NCI-H748 (cell line): Measurements from ENCODE around the gene ATL2.
"Not testable (repeated sequence)": the region's sequence is repeated elsewhere in the genome, so short reads cannot be mapped to it uniquely, and the experiment has no call there.

Source experiments
- DNase-seq: peaks from one replicate; lab custom pipeline; 2025; ENCODE audit not compliant: unreplicated experiment; lab: John Stamatoyannopoulos, UW

ATL2 gene

DNA sequence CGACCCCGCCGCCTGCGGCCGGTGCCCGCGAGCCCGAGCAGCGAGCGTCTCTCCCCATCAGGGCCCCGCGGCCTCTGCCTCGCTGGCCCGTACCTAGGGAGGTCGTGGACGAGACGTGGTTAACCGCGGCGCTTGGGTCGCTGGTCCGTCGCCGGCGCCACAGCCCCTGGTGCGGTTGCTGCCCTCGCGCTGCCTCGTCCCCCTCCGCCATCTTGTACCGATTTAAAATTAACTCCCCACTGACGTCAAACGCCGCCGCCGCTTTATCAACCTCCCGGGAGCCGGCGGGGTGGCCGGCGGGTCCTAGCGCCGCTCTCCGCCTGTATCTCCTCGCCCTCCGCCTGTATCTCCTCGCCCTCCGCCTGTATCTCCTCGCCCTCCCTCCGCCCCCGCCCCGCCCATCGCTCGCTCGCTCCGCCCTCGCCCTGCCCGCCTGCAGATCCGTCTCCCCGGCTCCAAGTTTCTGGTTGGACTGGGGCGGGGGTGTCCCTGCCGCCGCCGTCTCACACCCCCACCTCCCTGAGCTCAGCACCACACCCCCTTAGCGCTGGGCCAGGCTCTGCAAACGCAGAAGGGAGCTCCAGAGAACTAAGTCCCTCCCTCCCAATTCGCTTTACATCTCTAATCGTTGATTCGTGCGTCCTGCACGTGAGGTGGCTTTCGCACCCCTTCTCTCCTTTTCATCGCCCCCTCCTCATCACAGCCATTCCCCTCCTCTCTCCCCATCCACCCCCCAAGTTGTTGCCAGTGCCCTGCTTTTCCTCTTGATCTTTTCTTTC lies at the start of gene ATL2:
Gene ATL2 (minus strand): TSS at position 224 of the 779 bp plus-strand sequence. CDS start 13 bp downstream, at position 211.
- peak; percentile 92 for DNase-seq

DNA sequence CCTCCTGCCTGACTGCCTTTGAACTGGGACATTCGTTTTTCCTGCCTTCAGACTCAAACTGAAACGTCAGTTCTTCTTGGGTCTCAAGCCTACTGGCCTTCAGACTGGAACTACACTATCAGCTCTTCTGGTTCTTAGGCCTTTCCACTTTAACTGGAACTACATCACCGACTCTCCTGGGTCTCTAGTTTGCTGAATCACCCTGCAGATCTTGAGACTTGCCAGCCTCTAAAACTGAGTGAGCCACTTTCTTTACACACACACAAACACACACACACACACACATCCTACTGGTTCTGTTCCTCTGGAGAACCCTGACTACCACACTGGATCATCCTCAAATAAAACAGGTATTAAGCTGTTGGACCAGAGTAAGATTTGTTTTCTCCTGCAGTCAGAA lies 46.7 kb upstream of the ATL2 start:
- no peak for DNase-seq

DNA sequence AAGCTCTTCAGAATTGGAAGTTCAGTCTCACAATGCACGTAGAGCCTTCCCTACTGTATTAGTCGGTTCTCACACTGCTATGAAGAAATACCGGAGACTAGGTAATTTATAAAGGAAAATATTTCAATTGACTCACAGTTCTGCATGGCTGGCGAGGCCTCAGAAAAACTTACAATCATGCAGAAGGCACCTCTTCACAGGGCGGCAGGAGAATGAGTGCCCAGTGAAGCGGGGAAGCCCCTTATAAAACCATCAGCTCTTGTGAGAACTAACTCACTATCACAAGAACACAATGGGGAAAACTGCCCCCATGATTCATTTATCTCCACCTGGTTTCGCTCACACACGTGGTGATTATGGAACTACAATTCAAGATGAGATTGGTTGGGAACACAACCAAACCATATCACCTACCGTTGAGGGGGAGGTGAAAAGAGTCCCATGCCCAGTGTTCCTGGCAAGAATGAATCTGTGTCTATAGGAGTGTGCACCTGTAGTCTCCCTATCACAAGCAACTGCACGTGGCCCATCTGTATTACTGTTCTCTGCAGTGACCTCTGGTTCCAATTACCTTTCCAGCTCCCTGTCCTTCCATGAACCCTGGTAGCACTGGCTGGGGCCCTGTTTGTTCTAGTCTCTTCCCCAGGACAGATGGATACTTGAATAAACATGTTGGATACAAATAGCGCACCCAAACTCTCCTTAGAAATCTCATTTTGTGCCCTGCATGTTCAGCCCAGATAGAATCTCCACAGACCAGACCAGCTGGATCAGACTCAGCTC lies 44.4 kb upstream of the ATL2 start:
- no peak for DNase-seq

DNA sequence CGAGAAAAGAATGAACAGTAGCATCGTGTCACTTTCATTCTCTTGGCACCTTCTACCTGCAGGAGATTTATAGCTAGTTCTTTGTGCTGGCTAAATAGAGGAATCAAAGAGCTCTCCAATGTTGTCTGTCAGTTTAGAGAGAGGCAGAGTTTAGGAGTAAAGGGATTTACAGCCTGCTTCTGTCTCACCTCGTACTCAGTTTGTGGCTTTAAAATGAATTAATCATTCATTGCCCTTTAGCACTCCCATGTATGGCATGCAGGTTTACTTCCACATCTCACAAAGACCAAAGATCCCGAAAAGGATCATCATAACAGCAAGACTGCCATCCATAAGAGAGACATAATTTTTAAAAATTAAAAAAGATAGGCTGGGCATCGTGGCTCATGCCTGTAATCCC lies 42.4 kb upstream of the ATL2 start:
- DNase-seq = no peak

DNA sequence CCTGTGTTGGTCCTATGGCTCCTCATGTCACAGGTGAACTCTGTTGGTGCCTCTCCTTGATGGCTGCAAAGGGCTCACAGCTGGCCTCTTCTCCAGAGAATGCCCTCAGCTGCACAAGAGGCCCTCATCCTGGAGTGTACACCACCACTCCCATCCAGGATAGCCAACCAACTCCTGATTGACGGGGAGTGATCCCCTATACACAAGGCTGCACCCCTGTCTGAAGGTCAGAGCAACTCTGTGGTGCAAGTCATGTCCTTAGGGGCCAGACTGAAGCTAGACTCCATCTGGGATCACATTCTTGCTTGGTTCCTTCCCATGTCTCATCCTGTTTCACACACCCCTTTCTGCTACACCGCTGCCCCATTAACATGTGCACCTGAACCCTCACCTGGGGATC lies 41.7 kb upstream of the ATL2 start:
- DNase-seq = no peak

- DNase-seq = no peak
Measured at GRCh38 chr2:38417745-38418689, 40.9 kb upstream of the ATL2 start.

DNA sequence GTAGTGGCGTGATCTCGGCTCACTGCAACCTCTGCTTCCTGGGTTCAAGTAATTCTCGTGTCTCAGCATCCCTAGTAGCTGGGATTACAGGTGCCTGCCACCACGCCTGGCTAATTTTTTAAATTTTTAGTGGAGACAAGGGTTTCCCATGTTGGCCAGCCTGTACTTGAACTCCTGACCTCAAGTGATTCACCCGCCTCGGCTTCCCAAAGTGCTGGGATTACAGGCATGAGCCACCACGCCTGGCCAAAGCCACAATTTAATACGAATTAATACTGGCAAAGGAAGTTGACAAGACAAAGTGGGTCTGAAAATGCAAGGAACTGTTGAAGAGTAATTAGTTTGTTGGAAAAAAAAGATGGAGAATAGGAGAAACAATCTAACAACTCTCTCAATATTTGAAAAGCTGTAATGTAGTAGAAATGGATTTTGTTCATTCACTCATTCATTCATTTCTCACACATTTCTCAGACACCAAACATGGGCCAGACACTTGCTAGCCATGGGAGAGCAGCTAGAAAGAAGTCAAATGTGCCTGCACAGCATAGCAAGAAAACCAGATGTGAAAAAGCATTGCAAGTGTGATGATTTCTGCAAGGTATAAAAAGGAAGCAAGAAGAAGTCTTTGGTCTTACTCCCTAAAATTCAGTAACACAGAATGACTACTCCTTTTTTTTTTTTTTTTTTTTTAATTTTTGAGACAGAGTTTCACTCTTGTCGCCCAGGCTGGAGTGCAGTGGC lies 39.4 kb upstream of the ATL2 start:
- DNase-seq = no peak

- DNase-seq = no peak
Measured at GRCh38 chr2:38415728-38416291, 38.7 kb upstream of the ATL2 start.

- DNase-seq = no peak
Measured at GRCh38 chr2:38415023-38415422, 38.0 kb upstream of the ATL2 start.

- DNase-seq = not testable (repeated sequence)
Measured at GRCh38 chr2:38412235-38412871, 35.3 kb upstream of the ATL2 start.

DNA sequence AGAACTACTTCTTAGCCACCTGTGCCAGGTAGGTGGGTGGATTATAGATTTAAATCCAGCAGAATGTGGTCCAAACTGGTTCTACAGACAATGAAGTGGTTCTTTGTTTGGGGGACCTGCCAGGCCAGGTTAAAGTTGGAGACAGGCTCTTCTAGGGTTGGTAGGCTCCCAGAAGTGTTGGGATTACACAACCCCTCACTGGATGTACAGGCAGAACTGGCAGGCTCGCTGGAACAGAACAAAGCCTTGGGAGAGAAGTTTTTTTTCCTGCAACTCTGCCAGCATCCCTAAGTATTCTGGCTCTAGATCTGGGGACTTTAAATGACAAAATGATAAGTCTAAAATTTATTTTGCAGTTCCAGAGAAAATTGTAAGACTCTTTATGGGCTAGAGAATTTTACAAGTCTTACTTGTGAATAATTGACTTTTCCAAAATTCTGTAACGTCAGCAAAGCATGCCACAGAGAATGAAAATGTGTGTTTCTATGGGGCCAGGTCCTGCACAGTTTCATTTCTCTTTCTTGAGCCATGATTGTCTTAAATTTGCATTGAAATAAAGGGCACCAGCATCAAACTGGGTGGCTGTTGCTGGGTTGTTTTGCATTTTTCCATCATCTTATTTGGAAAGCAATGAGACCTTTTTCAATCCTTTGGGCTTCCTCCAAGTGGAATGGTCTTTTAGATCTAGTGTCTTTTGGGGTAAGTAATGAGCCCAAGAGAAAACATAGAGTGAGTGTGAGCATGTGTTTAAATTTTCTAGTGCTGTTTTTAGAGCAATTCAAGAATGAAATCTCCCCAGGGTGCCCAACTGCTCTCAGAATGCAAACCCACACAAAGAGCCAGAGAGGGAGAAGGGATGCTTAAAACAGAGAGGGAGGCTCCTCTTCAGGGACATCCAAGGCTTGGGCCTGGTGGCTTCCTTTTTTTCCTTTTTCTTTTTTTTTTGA lies 32.4 kb upstream of the ATL2 start:
- no peak for DNase-seq

DNA sequence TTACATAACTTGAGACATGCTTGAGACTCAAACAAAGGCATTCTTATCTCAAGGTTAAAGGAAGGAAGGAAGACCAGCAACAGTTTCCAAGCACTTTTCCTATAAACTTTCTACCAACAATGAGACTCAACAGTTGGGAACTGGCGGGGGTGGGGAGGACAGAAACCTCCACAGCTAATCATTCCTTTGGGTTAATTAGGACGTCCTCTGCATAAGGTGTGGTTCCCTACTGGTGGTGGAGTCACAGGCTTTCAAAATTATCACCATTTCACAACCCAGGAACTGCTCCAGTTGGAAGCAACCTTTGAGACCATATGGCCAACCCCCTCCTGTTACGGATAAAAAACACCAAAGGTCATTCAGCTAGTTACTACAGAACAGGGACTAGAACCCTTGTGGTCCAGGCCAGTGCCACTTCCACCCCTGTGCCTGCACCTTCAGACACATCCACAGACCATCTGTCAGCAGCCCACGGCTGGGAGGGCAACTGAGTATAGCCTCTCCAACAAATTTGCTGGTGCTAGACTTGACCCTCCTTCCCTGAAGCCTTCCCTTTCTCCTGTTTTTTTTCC lies 30.1 kb upstream of the ATL2 start:
- DNase-seq = no peak

DNA sequence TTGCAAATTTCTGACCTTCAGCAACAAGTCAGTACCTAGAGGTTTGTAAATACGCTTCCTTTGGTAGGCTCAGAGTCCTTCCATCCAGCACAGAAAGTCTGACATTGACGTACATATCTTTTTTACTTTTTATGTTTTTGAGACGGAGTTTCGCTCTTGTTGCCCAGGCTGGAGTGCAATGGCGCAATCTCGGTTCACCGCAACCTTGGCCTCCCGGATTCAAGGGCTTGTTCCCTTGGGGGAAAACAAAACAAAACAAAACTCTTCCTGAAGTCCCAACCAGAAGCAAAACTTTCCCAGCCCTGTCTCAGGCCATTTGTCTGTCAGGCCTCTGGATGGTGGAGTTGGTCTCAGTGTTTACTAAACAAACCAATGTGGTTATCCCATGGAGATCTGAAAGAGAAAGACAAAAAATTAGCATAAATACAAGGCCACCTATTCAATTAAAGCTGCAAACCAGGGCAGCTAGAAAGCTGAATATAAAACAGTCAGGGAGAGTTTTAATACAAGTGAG lies 29.6 kb upstream of the ATL2 start:
- DNase-seq = no peak

- no peak for DNase-seq
Measured at GRCh38 chr2:38405917-38406596, 29.0 kb upstream of the ATL2 start.

- no peak for DNase-seq
Measured at GRCh38 chr2:38400513-38400912, 23.4 kb upstream of the ATL2 start.

DNA sequence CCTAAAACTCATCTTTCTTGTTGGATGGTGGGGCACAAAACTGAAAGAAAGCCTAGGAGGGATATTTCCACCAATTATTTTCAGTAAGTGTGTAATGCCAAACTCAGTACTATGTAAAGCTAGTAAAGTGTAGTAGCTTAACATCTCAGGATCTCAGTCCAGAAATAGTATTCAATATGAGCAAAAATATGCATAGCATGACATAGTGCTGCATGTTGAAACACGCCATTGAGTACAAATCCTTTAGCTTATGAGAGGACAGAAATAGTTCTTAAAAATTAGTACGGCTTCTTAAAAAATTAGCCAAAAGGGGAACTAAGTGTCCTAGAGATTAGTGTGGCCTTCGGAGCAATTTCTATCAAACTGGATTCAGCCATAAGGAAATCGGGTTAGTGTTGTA lies 21.7 kb upstream of the ATL2 start:
- no peak for DNase-seq

- no peak for DNase-seq
Measured at GRCh38 chr2:38394903-38395341, 17.8 kb upstream of the ATL2 start.
